ENCODE results near the gene VAV2. TPM values are rescaled to one million over a fixed set of nuclear protein-coding genes. Genes with fewer than 3 reads are reported as not detected.

The VAV2 gene
- total RNA-seq, 1 donor from 2014 or later: 47.0 TPM

DNA sequence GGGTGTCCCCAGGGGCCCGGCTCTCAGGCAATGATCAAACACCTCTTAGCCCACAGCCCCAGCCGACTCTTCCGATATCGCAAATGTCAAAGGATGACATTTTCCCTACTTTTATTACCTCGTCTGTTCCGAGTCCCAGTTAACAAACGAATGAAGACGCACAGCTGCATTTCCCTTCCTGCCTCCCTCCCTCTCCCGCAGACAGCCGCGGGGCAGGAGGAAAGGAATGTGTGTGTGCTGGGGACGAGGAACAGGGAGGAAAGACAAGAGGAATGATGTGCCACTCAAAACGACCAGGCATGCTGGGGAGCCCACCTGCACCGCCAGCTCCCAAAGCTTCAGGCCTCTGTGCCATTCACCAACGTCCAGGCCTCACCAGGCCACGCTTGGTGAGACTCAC is 128.1 kb downstream of the VAV2 start:
- TF ChIP-seq, protein P1, sequence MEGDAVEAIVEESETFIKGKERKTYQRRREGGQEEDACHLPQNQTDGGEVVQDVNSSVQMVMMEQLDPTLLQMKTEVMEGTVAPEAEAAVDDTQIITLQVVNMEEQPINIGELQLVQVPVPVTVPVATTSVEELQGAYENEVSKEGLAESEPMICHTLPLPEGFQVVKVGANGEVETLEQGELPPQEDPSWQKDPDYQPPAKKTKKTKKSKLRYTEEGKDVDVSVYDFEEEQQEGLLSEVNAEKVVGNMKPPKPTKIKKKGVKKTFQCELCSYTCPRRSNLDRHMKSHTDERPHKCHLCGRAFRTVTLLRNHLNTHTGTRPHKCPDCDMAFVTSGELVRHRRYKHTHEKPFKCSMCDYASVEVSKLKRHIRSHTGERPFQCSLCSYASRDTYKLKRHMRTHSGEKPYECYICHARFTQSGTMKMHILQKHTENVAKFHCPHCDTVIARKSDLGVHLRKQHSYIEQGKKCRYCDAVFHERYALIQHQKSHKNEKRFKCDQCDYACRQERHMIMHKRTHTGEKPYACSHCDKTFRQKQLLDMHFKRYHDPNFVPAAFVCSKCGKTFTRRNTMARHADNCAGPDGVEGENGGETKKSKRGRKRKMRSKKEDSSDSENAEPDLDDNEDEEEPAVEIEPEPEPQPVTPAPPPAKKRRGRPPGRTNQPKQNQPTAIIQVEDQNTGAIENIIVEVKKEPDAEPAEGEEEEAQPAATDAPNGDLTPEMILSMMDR (conservative IDR thresholded peaks at IDR 0.05): no peak
- Mint-ChIP-seq H3K27me3 (ENCODE audit: low read depth) (no peaks in the 10 kb centered on the region), H3K4me3 (peak overlapping the region; percentile 51), H3K36me3 (ENCODE audit: low read depth) (peaks cover 16% of the 10 kb centered on the region), H3K4me1 (peaks cover 25% of the 10 kb centered on the region), H3K27ac (ENCODE audit: unreplicated experiment) (peak overlapping the region; percentile 93), H3K9me3 (peaks cover 6% of the 10 kb centered on the region)
- DNase-seq (ENCODE audit: low read depth, low spot score): no peak

DNA sequence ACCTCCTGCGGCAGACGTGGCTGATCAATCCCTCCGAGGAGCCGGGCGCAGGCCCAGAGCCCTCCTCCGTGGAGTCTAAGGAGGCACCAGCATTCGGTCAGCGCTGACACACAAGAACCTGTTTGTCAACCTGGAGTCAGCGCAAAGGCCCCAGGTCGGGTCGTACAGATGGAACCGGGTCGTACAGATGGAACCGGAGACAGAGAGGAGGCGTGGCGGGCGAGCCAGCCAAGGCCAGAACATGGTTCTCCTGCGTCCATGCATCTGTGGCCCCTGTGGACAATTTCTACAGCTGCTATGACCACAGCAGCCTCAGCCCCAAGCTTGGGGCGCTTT is 128.9 kb downstream of the VAV2 start:
- TF ChIP-seq, protein P1 (conservative IDR thresholded peaks at IDR 0.05): no peak
- H3K27ac Mint-ChIP-seq (ENCODE audit: unreplicated experiment): no peak overlapping the region

DNA sequence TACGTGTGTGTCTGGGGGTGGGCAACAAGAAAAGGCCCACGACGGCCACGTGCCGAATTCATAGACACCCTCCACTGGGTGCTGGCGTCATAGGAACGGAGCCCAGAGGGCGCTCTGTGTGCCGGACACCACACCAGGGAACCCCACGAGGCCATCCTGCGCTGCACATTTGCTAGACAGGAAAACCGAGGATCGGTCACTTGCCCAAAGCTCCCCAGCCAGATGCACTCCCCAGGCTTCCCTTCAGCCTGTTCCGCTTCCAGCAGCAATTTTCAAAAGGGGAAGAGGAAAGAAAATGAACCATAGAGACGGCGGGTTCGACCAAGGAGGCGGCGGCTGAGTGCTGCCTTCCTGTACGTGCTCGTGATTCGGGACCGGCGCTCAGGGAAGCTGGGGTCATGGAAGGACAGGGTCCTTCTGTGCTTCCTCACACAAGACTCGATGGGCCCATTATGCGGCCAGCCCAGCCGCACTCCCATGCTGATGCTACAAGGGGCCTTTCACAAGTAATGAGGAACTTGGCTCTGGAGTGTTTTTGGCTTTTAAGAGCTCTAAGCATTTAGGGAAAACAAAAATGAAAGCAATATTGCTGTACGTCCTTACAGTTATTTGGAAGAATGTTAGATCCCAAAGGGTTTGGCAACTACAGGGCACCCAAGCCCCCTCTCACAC is 129.4 kb downstream of the VAV2 start:
- Mint-ChIP-seq H3K36me3 (ENCODE audit: low read depth) (peaks cover 16% of the 10 kb centered on the region), H3K4me1 (peaks cover 34% of the 10 kb centered on the region), H3K9me3 (peaks cover 6% of the 10 kb centered on the region), H3K4me3 (no peak overlapping the region), H3K27me3 (ENCODE audit: low read depth) (no peaks in the 10 kb centered on the region), H3K27ac (ENCODE audit: unreplicated experiment) (peak overlapping the region; percentile 91)
- no peak for DNase-seq (ENCODE audit: low read depth, low spot score)
- TF ChIP-seq, protein P1 (conservative IDR thresholded peaks at IDR 0.05): no peak

More for the DNA sequence above, 128.9 kb downstream of the VAV2 start:
- DNase-seq (ENCODE audit: low read depth, low spot score): no peak
- peaks cover 16% of the 10 kb centered on the region for H3K36me3 Mint-ChIP-seq (ENCODE audit: low read depth)
- peaks cover 29% of the 10 kb centered on the region for H3K4me1 Mint-ChIP-seq
- H3K27me3 Mint-ChIP-seq (ENCODE audit: low read depth): no peaks in the 10 kb centered on the region
- H3K4me3 Mint-ChIP-seq: no peak overlapping the region
- peaks cover 6% of the 10 kb centered on the region for H3K9me3 Mint-ChIP-seq

DNA sequence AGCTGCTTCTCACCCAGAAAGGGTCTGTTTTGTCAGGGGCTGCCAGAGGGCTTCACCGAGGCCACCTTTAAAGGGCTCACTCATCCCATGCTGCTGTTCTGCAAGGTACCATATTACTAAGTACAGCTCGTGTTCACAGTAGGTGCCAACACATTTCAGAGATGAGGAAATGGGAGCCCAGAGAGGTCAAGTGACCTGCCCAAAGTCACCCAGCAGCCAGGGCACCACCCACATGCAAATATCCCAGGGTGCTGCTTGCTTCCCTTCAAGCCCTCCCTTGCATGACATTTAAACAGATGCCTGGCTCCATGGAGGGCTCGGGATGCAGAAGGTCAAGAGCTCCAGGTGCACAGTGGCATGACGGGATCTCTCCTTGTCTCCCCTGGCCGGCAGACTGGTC is 130.4 kb downstream of the VAV2 start:
- Mint-ChIP-seq H3K27me3 (ENCODE audit: low read depth) (no peaks in the 10 kb centered on the region), H3K27ac (ENCODE audit: unreplicated experiment) (no peak overlapping the region), H3K36me3 (ENCODE audit: low read depth) (peaks cover 16% of the 10 kb centered on the region), H3K4me1 (peaks cover 42% of the 10 kb centered on the region), H3K9me3 (peaks cover 6% of the 10 kb centered on the region), H3K4me3 (no peak overlapping the region)
- TF ChIP-seq, protein P1 (conservative IDR thresholded peaks at IDR 0.05): no peak
- no peak for DNase-seq (ENCODE audit: low read depth, low spot score)

DNA sequence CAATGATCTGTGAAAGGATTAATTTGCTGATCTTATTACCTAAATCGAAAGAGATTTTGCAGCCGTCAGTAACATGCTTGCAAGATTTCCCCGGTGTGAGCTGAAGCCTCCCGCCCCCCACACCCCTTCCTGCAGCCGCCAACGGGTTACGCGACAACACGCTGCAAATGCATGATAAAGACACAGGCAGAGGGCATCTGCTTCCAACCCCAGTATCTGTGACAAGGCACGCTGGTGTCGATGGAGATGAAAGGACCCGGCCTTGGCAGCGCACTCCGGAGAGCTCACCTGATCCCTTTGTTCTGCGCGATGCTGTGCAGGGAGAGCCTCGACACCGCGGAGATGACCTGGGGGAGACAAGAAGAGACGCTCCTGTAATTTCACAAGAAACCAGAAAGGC is 131.0 kb downstream of the VAV2 start:
- Mint-ChIP-seq H3K9me3 (peaks cover 6% of the 10 kb centered on the region), H3K4me3 (no peak overlapping the region), H3K27ac (ENCODE audit: unreplicated experiment) (no peak overlapping the region)

More for the DNA sequence above, 131.0 kb downstream of the VAV2 start:
- no peaks in the 10 kb centered on the region for H3K27me3 Mint-ChIP-seq (ENCODE audit: low read depth)
- peaks cover 45% of the 10 kb centered on the region for H3K4me1 Mint-ChIP-seq
- TF ChIP-seq, protein P1 (conservative IDR thresholded peaks at IDR 0.05): no peak
- H3K36me3 Mint-ChIP-seq (ENCODE audit: low read depth): peaks cover 15% of the 10 kb centered on the region
- DNase-seq (ENCODE audit: low read depth, low spot score): no peak
